T-helper 1 cell treated with Interleukin-12 subunit alpha and Interleukin-12 subunit beta and Interleukin-4 antibody, amounts not matched to agents 30 μg/mL and 1 μg/mL, for 36 hours (primary cell): ENCODE data around the gene MMP14.
A peak's percentile ranks its signal among the peaks of the same experiment; 100 is the strongest.
"Not testable (repeated sequence)": the region's sequence is repeated elsewhere in the genome, so short reads cannot be mapped to it uniquely, and the experiment has no call there.

Experiments used
- H3K27ac Mint-ChIP-seq: one replicate; pipeline ENCODE4 v1.8.0; 2021; ENCODE audit warnings: mild to moderate bottlenecking, mixed read lengths
- H3K27me3 Mint-ChIP-seq: one replicate; pipeline ENCODE4 v1.8.0; 2021; ENCODE audit warnings: low read depth, mixed read lengths
- H3K36me3 Mint-ChIP-seq: one replicate; pipeline ENCODE4 v1.8.0; 2021; ENCODE audit warnings: low read depth, mixed read lengths
- H3K4me1 Mint-ChIP-seq: one replicate; pipeline ENCODE4 v1.8.0; 2021; ENCODE audit warnings: low read depth, mixed read lengths
- H3K4me3 Mint-ChIP-seq: one replicate; pipeline ENCODE4 v1.8.0; 2021; ENCODE audit warnings: mild to moderate bottlenecking, moderate library complexity, mixed read lengths
- H3K9me3 Mint-ChIP-seq: one replicate; pipeline ENCODE4 v1.8.0; 2021; ENCODE audit warnings: mixed read lengths

The MMP14 gene

DNA sequence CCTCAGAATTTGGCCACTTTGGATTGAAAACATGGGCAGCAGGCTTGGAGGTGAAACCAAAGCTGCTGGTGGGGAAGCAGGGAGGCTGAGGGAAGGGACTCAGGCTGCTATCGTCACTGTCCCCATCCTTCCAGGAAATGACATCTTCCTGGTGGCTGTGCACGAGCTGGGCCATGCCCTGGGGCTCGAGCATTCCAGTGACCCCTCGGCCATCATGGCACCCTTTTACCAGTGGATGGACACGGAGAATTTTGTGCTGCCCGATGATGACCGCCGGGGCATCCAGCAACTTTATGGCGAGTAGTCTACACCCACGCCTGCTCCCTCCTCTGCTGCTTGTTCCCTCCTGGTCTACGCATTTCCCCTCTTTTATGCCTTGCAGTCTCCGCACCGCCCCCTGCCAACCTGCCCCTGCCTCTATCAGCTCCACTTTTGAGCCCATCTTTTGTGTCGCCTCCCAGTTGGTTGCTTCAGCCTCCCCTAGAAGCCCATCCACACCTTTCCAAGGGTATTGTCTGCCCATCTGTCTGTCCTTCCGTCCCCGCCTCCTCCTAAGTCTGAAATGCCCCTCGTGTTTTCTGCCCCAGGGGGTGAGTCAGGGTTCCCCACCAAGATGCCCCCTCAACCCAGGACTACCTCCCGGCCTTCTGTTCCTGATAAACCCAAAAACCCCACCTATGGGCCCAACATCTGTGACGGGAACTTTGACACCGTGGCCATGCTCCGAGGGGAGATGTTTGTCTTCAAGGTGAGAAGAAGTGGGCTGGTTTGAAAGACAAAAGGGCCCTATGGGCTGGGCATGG is 6.9 kb downstream of the MMP14 start:
- Mint-ChIP-seq H3K27me3 (no peaks in the 10 kb centered on the region), H3K9me3 (no peaks in the 10 kb centered on the region), H3K36me3 (no peaks in the 10 kb centered on the region), H3K4me3 (no peak overlapping the region), H3K4me1 (no peaks in the 10 kb centered on the region), H3K27ac (no peak overlapping the region)

DNA sequence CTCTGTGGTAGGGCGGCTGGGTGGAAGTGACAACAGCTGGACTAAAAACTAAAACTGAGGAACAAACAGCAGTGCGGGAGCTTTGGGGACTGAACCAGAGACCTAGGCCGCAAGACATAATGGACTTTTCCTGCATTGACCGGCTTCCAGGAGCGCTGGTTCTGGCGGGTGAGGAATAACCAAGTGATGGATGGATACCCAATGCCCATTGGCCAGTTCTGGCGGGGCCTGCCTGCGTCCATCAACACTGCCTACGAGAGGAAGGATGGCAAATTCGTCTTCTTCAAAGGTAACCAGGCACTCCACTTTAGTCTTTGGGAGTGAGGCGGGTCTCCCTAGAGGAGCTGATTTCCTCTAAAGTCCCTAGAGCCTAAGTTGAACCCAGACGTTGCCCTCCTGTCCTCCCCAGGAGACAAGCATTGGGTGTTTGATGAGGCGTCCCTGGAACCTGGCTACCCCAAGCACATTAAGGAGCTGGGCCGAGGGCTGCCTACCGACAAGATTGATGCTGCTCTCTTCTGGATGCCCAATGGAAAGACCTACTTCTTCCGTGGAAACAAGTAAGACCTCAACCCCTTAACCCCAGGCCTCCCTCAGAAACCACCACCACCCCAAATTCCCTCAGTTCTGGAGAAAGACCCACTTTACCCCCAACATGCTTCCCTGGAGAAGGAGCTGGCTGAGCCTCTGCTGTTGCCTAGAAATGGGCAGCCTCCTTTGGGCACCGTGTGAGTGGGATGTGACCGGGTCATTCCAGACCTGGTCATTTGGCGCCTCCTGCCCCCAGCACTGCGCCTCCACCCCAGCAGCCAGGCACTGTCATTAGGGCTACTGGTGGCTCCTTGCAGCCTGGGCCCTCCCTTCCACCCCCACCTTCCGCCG is 8.1 kb downstream of the MMP14 start:
- Mint-ChIP-seq H3K4me1 (no peaks in the 10 kb centered on the region), H3K27ac (no peak overlapping the region), H3K4me3 (no peak overlapping the region), H3K36me3 (no peaks in the 10 kb centered on the region), H3K9me3 (no peaks in the 10 kb centered on the region), H3K27me3 (peaks cover 5% of the 10 kb centered on the region)

DNA sequence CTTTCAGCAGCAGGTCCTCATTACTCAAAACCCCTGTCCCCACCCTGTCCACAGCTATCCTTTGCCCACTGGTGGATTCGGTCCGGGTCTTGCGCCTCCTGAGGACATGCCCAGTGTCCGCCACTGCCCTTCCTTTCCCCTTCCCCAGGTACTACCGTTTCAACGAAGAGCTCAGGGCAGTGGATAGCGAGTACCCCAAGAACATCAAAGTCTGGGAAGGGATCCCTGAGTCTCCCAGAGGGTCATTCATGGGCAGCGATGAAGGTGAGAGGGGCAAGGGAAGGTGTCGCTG is 8.7 kb downstream of the MMP14 start:
- no peak overlapping the region for H3K27ac Mint-ChIP-seq

DNA sequence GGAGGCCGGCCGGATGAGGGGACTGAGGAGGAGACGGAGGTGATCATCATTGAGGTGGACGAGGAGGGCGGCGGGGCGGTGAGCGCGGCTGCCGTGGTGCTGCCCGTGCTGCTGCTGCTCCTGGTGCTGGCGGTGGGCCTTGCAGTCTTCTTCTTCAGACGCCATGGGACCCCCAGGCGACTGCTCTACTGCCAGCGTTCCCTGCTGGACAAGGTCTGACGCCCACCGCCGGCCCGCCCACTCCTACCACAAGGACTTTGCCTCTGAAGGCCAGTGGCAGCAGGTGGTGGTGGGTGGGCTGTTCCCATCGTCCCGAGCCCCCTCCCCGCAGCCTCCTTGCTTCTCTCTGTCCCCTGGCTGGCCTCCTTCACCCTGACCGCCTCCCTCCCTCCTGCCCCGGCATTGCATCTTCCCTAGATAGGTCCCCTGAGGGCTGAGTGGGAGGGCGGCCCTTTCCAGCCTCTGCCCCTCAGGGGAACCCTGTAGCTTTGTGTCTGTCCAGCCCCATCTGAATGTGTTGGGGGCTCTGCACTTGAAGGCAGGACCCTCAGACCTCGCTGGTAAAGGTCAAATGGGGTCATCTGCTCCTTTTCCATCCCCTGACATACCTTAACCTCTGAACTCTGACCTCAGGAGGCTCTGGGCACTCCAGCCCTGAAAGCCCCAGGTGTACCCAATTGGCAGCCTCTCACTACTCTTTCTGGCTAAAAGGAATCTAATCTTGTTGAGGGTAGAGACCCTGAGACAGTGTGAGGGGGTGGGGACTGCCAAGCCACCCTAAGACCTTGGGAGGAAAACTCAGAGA is 9.6 kb downstream of the MMP14 start:
- H3K27ac Mint-ChIP-seq: no peak overlapping the region
- no peak overlapping the region for H3K4me3 Mint-ChIP-seq
- no peaks in the 10 kb centered on the region for H3K36me3 Mint-ChIP-seq
- peaks cover under 1% of the 10 kb centered on the region for H3K4me1 Mint-ChIP-seq
- peaks cover 5% of the 10 kb centered on the region for H3K27me3 Mint-ChIP-seq
- no peaks in the 10 kb centered on the region for H3K9me3 Mint-ChIP-seq

More for the DNA sequence above, 8.7 kb downstream of the MMP14 start:
- Mint-ChIP-seq H3K4me3 (no peak overlapping the region), H3K36me3 (no peaks in the 10 kb centered on the region), H3K27me3 (peaks cover 5% of the 10 kb centered on the region), H3K4me1 (no peaks in the 10 kb centered on the region), H3K9me3 (no peaks in the 10 kb centered on the region)

DNA sequence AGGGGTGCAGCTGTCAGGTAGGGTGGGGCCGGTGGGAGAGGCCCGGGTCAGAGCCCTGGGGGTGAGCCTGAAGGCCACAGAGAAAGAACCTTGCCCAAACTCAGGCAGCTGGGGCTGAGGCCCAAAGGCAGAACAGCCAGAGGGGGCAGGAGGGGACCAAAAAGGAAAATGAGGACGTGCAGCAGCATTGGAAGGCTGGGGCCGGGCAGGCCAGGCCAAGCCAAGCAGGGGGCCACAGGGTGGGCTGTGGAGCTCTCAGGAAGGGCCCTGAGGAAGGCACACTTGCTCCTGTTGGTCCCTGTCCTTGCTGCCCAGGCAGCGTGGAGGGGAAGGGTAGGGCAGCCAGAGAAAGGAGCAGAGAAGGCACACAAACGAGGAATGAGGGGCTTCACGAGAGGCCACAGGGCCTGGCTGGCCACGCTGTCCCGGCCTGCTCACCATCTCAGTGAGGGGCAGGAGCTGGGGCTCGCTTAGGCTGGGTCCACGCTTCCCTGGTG is 10.5 kb downstream of the MMP14 start:
- no peak overlapping the region for H3K4me3 Mint-ChIP-seq
- no peak overlapping the region for H3K27ac Mint-ChIP-seq
- peaks cover 5% of the 10 kb centered on the region for H3K27me3 Mint-ChIP-seq
- no peaks in the 10 kb centered on the region for H3K36me3 Mint-ChIP-seq
- no peaks in the 10 kb centered on the region for H3K9me3 Mint-ChIP-seq
- peaks cover 9% of the 10 kb centered on the region for H3K4me1 Mint-ChIP-seq

DNA sequence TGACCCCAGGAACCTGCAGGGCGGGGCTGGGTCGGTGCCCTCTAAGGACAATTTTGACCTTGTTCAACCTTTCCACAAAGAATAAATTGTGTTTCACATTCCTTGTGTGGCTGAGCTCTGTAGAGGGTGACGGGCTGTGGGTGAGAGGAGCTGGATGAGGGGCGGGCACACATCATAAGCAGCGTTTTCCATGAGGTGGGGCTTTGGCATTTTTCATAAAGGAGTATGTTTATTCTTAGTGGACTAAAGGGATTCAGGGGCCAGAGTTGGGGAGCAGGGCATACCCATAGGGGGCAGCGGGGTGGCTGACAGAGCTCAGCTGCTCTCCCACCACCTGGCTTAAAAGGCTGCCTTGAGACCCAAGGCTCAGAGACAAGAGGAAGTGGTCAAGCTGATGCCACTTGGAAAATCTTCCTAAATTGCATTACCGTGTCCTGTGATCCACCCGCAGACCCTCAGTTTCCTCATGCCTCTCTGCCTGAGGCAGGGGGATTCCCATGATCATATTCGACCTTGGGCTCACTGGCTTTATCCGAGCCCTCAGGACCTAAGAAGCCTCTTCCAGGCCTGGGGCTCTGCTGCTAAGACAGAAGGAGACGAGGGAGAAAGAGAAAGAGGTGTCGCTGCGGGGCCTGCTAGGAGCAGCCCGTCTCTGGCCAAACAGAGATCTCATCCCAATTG is 11.4 kb downstream of the MMP14 start:
- Mint-ChIP-seq H3K27me3 (peaks cover 5% of the 10 kb centered on the region), H3K4me3 (no peak overlapping the region)

DNA sequence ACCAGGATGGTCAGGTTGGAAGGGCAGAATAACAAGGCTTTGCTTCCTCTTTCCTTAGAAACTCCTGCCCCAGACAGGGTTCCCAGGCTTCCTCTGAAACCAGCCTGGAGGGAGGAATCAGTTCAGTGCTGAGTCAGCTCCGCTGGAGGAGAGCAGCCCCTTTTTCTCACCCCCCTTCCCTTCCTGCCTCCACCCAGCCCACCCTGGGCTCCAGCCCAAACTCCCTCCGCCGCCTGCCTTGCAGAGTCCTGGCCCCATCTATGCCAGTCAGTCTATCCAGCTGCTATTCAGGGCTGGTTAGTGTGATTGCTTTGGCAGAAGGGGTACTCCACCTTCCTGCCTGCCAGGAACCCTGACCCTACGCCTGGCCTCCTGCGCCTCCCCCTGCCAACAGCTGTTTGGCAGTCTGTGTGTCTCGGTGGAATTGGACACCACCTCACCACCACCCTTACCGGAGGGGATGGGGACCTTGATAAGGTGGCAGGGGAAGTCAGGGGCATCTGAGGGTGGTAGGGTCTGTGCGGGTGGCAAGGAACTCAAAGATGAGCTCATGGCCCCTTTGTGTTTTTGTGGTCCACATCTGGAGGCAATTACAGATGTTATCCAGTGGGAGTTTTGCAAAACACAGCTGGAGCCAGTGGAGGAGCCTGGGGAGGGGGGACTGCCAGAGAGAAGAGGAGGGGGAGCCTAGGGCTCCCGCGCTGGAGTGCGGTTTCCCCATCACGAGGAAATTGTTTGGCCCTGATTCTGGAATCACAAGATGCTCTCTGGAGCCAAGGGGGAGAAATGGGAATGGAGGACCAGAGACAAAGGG is 12.2 kb downstream of the MMP14 start:
- Mint-ChIP-seq H3K36me3 (no peaks in the 10 kb centered on the region), H3K4me3 (no peak overlapping the region), H3K4me1 (peaks cover 14% of the 10 kb centered on the region), H3K27ac (no peak overlapping the region), H3K9me3 (no peaks in the 10 kb centered on the region), H3K27me3 (peaks cover 5% of the 10 kb centered on the region)

More for the DNA sequence above, 11.4 kb downstream of the MMP14 start:
- no peaks in the 10 kb centered on the region for H3K9me3 Mint-ChIP-seq
- no peak overlapping the region for H3K27ac Mint-ChIP-seq
- peaks cover 10% of the 10 kb centered on the region for H3K4me1 Mint-ChIP-seq
- no peaks in the 10 kb centered on the region for H3K36me3 Mint-ChIP-seq

DNA sequence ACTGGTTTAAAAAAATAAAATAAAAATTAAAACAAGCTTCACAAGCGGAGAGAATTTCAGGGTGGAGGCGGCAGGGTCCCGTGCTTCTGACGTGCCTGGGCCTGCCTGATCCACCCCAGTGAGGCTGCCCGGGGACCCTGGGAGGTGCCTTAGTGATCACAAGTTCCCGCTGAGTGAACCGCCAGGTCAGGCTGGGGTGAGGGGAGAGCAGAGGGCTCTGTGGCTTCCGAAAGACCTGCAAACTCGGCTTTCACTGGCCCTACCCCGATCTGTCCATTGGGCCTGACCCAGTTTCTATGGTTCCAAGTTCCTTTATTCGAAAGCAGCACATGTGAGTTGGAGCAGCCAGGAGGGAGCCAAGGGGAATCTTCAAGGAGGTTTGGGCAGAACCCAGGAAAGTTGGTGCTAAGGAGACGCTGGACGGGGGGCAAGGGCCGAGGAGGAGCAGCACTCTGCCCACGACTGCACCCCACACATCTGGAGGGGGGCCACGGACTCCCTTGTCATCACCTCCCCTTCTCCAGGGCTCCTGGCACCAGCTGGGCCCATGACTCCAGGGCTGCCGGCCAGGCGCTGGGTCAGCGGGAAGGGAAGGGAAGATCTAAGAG is 12.9 kb downstream of the MMP14 start:
- H3K4me3 Mint-ChIP-seq: no peak overlapping the region
- peaks cover 17% of the 10 kb centered on the region for H3K4me1 Mint-ChIP-seq
- peaks cover 5% of the 10 kb centered on the region for H3K27me3 Mint-ChIP-seq
- no peaks in the 10 kb centered on the region for H3K36me3 Mint-ChIP-seq
- no peak overlapping the region for H3K27ac Mint-ChIP-seq
- H3K9me3 Mint-ChIP-seq: no peaks in the 10 kb centered on the region

DNA sequence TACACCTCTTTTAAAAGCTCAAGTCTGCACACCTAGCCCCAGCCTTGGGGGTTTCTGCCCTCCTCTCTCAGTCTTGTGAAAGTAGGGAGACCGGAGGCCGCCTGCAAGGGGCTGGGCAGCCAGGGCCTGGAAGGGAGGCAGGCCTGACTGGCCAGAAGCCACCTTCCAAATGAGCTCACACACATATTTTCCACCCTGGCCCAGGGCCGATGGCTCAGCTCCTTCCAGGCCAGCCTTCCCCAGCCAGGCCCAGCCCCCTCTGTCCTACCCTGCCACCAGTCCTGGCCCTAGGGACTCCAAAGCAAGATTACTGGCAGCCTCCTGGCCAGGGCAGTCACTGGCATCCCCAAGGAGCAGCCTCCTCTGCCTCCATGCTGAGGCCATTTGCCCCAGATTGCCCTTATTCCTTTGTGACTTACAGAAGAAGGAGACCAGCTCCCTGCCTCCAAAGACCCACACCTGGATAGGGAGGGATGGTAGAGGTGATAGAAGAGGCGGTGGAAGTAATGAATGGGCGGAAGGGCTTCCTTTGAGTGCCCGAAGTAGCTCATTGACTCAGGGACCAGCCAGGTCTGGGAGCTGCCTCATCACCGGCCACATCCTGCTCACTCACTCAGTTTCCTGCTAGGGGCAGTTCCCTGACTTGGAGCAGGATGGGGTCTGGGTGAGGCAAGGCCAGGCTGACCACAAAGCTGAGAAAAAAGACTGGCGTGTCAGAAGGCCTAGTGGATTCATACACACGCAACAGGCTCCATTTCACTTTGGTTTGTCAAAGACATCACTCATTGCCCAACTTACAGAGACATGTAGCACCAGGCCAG is 14.8 kb downstream of the MMP14 start:
- peaks cover under 1% of the 10 kb centered on the region for H3K36me3 Mint-ChIP-seq
- no peaks in the 10 kb centered on the region for H3K9me3 Mint-ChIP-seq
- peak overlapping the region; percentile 49 for H3K27ac Mint-ChIP-seq
- peaks cover 11% of the 10 kb centered on the region for H3K27me3 Mint-ChIP-seq
- no peak overlapping the region for H3K4me3 Mint-ChIP-seq
- peaks cover 21% of the 10 kb centered on the region for H3K4me1 Mint-ChIP-seq

DNA sequence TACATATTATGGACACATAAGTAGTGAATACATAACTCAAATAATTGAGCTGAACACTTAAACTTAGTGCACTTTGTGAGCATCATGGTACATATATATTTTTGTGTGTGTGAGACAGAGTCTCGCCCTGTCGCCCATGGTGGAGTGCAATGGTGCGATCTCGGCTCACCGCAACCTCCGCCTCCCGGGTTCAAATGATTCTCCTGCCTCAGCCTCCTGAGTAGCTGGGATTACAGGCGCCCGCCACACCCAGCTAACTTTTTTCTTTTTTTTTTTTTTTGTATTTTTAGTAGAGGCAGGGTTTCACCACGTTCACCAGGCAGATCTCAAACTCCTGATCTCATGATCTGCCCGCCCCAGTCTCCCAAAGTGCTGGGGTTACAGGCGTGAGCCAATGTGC is 15.8 kb downstream of the MMP14 start:
- not testable (repeated sequence) for H3K4me3 Mint-ChIP-seq, H3K9me3 Mint-ChIP-seq, H3K27ac Mint-ChIP-seq, H3K36me3 Mint-ChIP-seq
- Mint-ChIP-seq H3K4me1 (peaks cover 23% of the 10 kb centered on the region), H3K27me3 (peaks cover 15% of the 10 kb centered on the region)

DNA sequence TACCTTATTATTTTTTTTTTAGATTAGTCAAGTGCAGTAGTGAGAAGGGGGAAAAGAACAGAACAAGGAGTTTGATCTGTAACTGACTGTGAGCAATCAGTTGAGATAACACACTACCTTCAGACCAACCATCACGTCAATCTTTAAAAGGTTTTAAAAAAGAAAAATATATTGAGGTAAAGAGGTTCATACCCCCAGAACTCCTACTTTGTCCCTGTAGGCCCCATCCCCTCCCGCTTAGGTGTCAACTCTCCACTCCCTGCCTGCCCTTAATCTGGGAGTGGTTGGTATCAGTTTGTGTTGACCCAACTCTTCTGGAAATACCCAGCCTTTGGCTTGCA is 16.2 kb downstream of the MMP14 start:
- H3K9me3 Mint-ChIP-seq: no peaks in the 10 kb centered on the region
- H3K27ac Mint-ChIP-seq: peak overlapping the region; percentile 38
- peaks cover 3% of the 10 kb centered on the region for H3K36me3 Mint-ChIP-seq
- H3K27me3 Mint-ChIP-seq: peaks cover 19% of the 10 kb centered on the region
- H3K4me3 Mint-ChIP-seq: peak overlapping the region; percentile 76
- H3K4me1 Mint-ChIP-seq: peaks cover 26% of the 10 kb centered on the region

DNA sequence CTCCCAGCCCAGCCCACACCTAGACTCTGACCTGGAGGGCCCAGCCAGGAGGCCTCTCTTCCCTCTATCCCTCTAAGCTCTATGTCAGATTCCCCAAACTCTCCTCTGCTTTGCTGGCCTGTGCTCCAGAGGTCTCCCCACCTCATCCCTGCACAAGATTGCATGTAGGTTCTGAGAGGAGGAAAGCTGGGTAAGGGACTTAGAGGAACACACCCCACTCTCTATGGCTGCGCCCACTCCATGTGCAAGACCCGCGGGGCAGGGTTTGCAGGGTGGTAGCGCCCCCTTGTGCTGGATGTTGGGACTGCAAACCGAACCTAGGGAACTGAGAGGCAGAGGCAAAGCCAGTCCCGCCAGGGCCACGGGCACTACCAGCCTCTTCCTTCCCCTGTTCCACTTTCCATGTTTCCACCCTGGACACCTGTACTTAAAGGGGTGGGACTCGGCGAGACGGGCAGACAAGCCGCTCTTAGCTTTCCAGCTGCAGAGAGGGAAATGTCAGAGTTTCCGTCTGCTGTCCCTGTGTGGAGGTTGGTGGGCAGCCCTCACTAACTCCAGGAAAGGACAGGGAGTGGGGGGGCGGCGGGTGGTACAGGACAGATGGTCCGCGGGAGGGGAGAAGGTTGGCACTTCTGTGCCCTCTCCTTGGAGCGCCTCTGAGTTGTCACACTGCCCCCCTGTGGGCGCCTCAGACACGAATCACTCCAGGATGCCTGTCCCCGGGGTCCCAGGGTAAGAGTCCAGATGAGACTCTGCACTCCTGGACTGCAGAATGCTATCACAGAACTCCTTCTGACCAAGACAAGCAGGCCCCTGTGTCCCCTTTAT is 16.8 kb downstream of the MMP14 start:
- Mint-ChIP-seq H3K9me3 (no peaks in the 10 kb centered on the region), H3K36me3 (peaks cover 3% of the 10 kb centered on the region), H3K27ac (peak overlapping the region; percentile 38), H3K27me3 (peaks cover 25% of the 10 kb centered on the region), H3K4me1 (peaks cover 29% of the 10 kb centered on the region), H3K4me3 (peak overlapping the region; percentile 76)
